ENCODE results near the gene TMEM53.
A peak's percentile ranks its signal among the peaks of the same experiment; 100 is the strongest.

Gene TMEM53

DNA sequence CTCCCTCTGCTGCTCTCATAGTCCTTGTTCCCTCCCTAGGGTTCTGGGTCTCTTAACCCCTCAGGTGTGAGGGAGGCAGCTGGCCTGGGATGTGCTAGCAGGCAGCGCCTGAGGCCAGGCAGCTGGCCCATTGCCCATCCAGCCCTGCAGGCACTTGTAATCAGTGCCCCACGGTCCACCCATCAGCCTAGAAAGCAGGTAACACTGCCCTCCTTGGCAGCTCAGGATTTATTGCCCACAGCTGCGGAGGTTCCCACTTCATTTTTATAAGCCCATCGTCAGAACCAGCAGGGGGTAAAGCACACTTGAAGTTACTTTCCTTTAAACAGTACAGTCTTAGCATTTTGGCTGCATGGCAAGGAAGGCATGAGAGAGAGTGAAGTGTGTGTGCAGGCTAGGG, 70.6 kb downstream of the TMEM53 start (continued):
- TF ChIP-seq, protein P1, sequence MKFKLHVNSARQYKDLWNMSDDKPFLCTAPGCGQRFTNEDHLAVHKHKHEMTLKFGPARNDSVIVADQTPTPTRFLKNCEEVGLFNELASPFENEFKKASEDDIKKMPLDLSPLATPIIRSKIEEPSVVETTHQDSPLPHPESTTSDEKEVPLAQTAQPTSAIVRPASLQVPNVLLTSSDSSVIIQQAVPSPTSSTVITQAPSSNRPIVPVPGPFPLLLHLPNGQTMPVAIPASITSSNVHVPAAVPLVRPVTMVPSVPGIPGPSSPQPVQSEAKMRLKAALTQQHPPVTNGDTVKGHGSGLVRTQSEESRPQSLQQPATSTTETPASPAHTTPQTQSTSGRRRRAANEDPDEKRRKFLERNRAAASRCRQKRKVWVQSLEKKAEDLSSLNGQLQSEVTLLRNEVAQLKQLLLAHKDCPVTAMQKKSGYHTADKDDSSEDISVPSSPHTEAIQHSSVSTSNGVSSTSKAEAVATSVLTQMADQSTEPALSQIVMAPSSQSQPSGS (tag by site-specific recombination; IDR thresholded peaks at IDR 0.05; ENCODE audit: low read depth) = no peak
- TF ChIP-seq EGR2 (tag by site-specific recombination; IDR thresholded peaks at IDR 0.05; ENCODE audit: low read depth) = no peak
- no peak for TF ChIP-seq BCL11A (tag by site-specific recombination; IDR thresholded peaks at IDR 0.05; ENCODE audit: low read depth)
- TF ChIP-seq MZF1 (tag by site-specific recombination; IDR thresholded peaks at IDR 0.05; ENCODE audit: borderline replicate concordance) = no peak
- TF ChIP-seq ZXDB (tag by site-specific recombination; IDR thresholded peaks at IDR 0.05) = peak; percentile 84
- TF ChIP-seq ZNF561 (tag by site-specific recombination; IDR thresholded peaks at IDR 0.05; ENCODE audit: borderline replicate concordance) = peak; percentile 46; the same call in 1 of the 2 replicates
- TF ChIP-seq ZNF670 (tag by site-specific recombination; IDR thresholded peaks at IDR 0.05; ENCODE audit: low read depth) = no peak
- TF ChIP-seq ZBTB8A (tag by site-specific recombination; IDR thresholded peaks at IDR 0.05) = peak; percentile 98
- TF ChIP-seq ZBTB48 (tag by site-specific recombination; IDR thresholded peaks at IDR 0.05) = peak; percentile 60; the same call in 1 of the 2 replicates
- TF ChIP-seq ZNF266 (tag by site-specific recombination; IDR thresholded peaks at IDR 0.05; ENCODE audit: low read depth) = no peak
- TF ChIP-seq REPIN1 (tag by site-specific recombination; IDR thresholded peaks at IDR 0.05; ENCODE audit: low read depth) = no peak
- TF ChIP-seq SALL2 (tag by site-specific recombination; IDR thresholded peaks at IDR 0.05; ENCODE audit: borderline replicate concordance) = no peak
- no peak for TF ChIP-seq ZNF274 (IDR thresholded peaks at IDR 0.05; ENCODE audit: low read length)
- TF ChIP-seq ZNF274 (tag by site-specific recombination; IDR thresholded peaks at IDR 0.05; ENCODE audit: borderline replicate concordance) = no peak
- TF ChIP-seq ZNF302 (tag by site-specific recombination; IDR thresholded peaks at IDR 0.05; ENCODE audit: low read depth) = no peak
- peak; percentile 82 for TF ChIP-seq ZNF843 (tag by site-specific recombination; IDR thresholded peaks at IDR 0.05)
- peak; percentile 61; the same call in 1 of the 2 replicates for TF ChIP-seq ZNF692 (tag by site-specific recombination; IDR thresholded peaks at IDR 0.05)
- TF ChIP-seq ZNF473 (tag by site-specific recombination; IDR thresholded peaks at IDR 0.05) = no peak
- no peak for TF ChIP-seq ZNF174 (tag by site-specific recombination; IDR thresholded peaks at IDR 0.05)
- TF ChIP-seq GFI1B (tag by site-specific recombination; IDR thresholded peaks at IDR 0.05) = 0 out of 2 replicates have a peak, but pooled peaks have one; percentile 45
- TF ChIP-seq, protein P2, sequence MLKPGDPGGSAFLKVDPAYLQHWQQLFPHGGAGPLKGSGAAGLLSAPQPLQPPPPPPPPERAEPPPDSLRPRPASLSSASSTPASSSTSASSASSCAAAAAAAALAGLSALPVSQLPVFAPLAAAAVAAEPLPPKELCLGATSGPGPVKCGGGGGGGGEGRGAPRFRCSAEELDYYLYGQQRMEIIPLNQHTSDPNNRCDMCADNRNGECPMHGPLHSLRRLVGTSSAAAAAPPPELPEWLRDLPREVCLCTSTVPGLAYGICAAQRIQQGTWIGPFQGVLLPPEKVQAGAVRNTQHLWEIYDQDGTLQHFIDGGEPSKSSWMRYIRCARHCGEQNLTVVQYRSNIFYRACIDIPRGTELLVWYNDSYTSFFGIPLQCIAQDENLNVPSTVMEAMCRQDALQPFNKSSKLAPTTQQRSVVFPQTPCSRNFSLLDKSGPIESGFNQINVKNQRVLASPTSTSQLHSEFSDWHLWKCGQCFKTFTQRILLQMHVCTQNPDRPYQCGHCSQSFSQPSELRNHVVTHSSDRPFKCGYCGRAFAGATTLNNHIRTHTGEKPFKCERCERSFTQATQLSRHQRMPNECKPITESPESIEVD (tag by site-specific recombination; IDR thresholded peaks at IDR 0.05) = peak; percentile 72; the same call in 1 of the 2 replicates
- no peak; the same call in 1 of the 2 replicates for TF ChIP-seq ZNF391 (tag by site-specific recombination; IDR thresholded peaks at IDR 0.05; ENCODE audit: borderline replicate concordance, low read depth)
- peak; percentile 97 for TF ChIP-seq ZNF18 (tag by site-specific recombination; IDR thresholded peaks at IDR 0.05)
- no peak for TF ChIP-seq ZNF664 (tag by site-specific recombination; IDR thresholded peaks at IDR 0.05)
- TF ChIP-seq PBX3 (CRISPR knock-in tag; IDR thresholded peaks at IDR 0.05) = no peak
- TF ChIP-seq, protein P3, sequence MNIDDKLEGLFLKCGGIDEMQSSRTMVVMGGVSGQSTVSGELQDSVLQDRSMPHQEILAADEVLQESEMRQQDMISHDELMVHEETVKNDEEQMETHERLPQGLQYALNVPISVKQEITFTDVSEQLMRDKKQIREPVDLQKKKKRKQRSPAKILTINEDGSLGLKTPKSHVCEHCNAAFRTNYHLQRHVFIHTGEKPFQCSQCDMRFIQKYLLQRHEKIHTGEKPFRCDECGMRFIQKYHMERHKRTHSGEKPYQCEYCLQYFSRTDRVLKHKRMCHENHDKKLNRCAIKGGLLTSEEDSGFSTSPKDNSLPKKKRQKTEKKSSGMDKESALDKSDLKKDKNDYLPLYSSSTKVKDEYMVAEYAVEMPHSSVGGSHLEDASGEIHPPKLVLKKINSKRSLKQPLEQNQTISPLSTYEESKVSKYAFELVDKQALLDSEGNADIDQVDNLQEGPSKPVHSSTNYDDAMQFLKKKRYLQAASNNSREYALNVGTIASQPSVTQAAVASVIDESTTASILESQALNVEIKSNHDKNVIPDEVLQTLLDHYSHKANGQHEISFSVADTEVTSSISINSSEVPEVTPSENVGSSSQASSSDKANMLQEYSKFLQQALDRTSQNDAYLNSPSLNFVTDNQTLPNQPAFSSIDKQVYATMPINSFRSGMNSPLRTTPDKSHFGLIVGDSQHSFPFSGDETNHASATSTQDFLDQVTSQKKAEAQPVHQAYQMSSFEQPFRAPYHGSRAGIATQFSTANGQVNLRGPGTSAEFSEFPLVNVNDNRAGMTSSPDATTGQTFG (tag by site-specific recombination; IDR thresholded peaks at IDR 0.05; ENCODE audit: borderline replicate concordance) = no peak
- TF ChIP-seq ZNF404 (tag by site-specific recombination; IDR thresholded peaks at IDR 0.05) = no peak
- peak; percentile 93 for TF ChIP-seq BCL6B (tag by site-specific recombination; IDR thresholded peaks at IDR 0.05)
- no peak for TF ChIP-seq ZNF426 (tag by site-specific recombination; IDR thresholded peaks at IDR 0.05)
- no peak for TF ChIP-seq ZNF175 (tag by site-specific recombination; IDR thresholded peaks at IDR 0.05)

All from HEK293 (cell line).